Peyer's patch (tissue), 4 donors: ENCODE data around the gene TNFAIP6. TPM values are rescaled to one million over a fixed set of nuclear protein-coding genes. Genes with fewer than 3 reads are reported as not detected.
"Not testable (repeated sequence)": the region's sequence is repeated elsewhere in the genome, so short reads cannot be mapped to it uniquely, and the experiment has no call there.

Experiments
- DNase-seq, 3 donors: peaks; one replicate each; pipeline ENCODE4 v3.0.0-alpha.2; 2017 to 2019
- H3K27ac ChIP-seq, 4 donors: fragments of 200-600 bp; sonication (generic); one replicate each; pipeline ENCODE4 v1.5.1; 2016 to 2019
- H3K27me3 ChIP-seq, 2 donors: fragments of 200-600 bp; sonication (generic); one replicate each; pipeline ENCODE4 v1.5.1; 2019
- H3K36me3 ChIP-seq, 3 donors: fragments of 200-600 bp; sonication (generic); one replicate each; pipeline ENCODE4 v1.5.1; 2016 to 2019
- H3K4me1 ChIP-seq, 4 donors: fragments of 200-600 bp; sonication (generic); one replicate each; pipeline ENCODE4 v1.5.1; 2016 to 2019
- H3K4me3 ChIP-seq, 4 donors: fragments of 200-600 bp; sonication (generic); 1 replicate in 3 of 4; 2 replicates in 1 of 4; pipeline ENCODE4 v1.5.1; 2016 to 2019; ENCODE audit warnings: mild to moderate bottlenecking in 1 of 4
- H3K9me3 ChIP-seq, 4 donors: fragments of 200-600 bp; sonication (generic); one replicate each; pipeline ENCODE4 v1.5.1; 2016 to 2019; ENCODE audit warnings: mild to moderate bottlenecking in 1 of 4
- CTCF ChIP-seq, 6 experiments: fragments of 450-650 bp in 4 of 6; fragments of 200-600 bp in 2 of 6; sonication (generic) in 1 of 6; IDR thresholded peaks; one replicate each; pipeline ENCODE4 v1.5.1; 2017 to 2019; ENCODE audit warnings: antibody characterized with exemption in 6 of 6, mild to moderate bottlenecking in 3 of 6, moderate library complexity in 1 of 6
- POLR2A ChIP-seq, 2 donors: fragments of 450-650 bp; IDR thresholded peaks; one replicate each; pipeline ENCODE4 v1.5.1; 2017; ENCODE audit warnings: antibody characterized with exemption in 2 of 2, mild to moderate bottlenecking in 2 of 2, moderate library complexity in 2 of 2
- total RNA-seq, 4 donors: library from RNA; depleted of rRNA; stranded (reverse); fragments of >200 nt; gene quantifications; one replicate each; pipeline ENCODE4 v1.1.0, GENCODE V29; 2016

The TNFAIP6 gene
- total RNA-seq, 4 donors from 2014 or later: 1.1 TPM; not detected in 3

- H3K9me3 ChIP-seq: no peaks in the 10 kb centered on the region
- TF ChIP-seq POLR2A (IDR thresholded peaks at IDR 0.05) (no peak), CTCF (IDR thresholded peaks at IDR 0.05) (no peak)
- no peak overlapping the region for H3K4me3 ChIP-seq
- no peak overlapping the region for H3K27ac ChIP-seq
- H3K27me3 ChIP-seq: no peaks in the 10 kb centered on the region
- no peaks in the 10 kb centered on the region for H3K36me3 ChIP-seq
- DNase-seq: no peak
- no peaks in the 10 kb centered on the region for H3K4me1 ChIP-seq
These were observed 19.3 kb upstream of the TNFAIP6 start for GRCh38 chr2:151338115-151338514.

GRCh38 chr2:151343073-151343472 lies 14.3 kb upstream of the TNFAIP6 start:
- H3K36me3 ChIP-seq: no peaks in the 10 kb centered on the region
- no peak for TF ChIP-seq POLR2A (IDR thresholded peaks at IDR 0.05)
- no peak for TF ChIP-seq CTCF (IDR thresholded peaks at IDR 0.05)
- no peaks in the 10 kb centered on the region for H3K27me3 ChIP-seq
- DNase-seq: no peak
- H3K9me3 ChIP-seq: no peaks in the 10 kb centered on the region
- H3K4me3 ChIP-seq: no peak overlapping the region
- H3K4me1 ChIP-seq: no peaks in the 10 kb centered on the region
- no peak overlapping the region for H3K27ac ChIP-seq

GRCh38 chr2:151344191-151344590 lies 13.2 kb upstream of the TNFAIP6 start:
- H3K4me1 ChIP-seq, DNase-seq: not testable (repeated sequence)

GRCh38 chr2:151344906-151345305 lies 12.5 kb upstream of the TNFAIP6 start:
- H3K9me3 ChIP-seq: no peaks in the 10 kb centered on the region
- DNase-seq: no peak
- no peaks in the 10 kb centered on the region for H3K36me3 ChIP-seq
- no peak overlapping the region for H3K4me3 ChIP-seq
- no peaks in the 10 kb centered on the region for H3K27me3 ChIP-seq
- no peaks in the 10 kb centered on the region for H3K4me1 ChIP-seq
- H3K27ac ChIP-seq: no peak overlapping the region
- TF ChIP-seq CTCF (IDR thresholded peaks at IDR 0.05) (no peak), POLR2A (IDR thresholded peaks at IDR 0.05) (no peak)

More at GRCh38 chr2:151344191-151344590, 13.2 kb upstream of the TNFAIP6 start:
- not testable (repeated sequence) for H3K36me3 ChIP-seq, H3K4me3 ChIP-seq, H3K27me3 ChIP-seq, H3K27ac ChIP-seq, H3K9me3 ChIP-seq

- H3K27ac ChIP-seq: no peak overlapping the region
- TF ChIP-seq CTCF (IDR thresholded peaks at IDR 0.05) (no peak), POLR2A (IDR thresholded peaks at IDR 0.05) (no peak)
- no peaks in the 10 kb centered on the region for H3K4me1 ChIP-seq
- no peak overlapping the region for H3K4me3 ChIP-seq
- H3K36me3 ChIP-seq: no peaks in the 10 kb centered on the region
- no peaks in the 10 kb centered on the region for H3K9me3 ChIP-seq
- no peaks in the 10 kb centered on the region for H3K27me3 ChIP-seq
- DNase-seq: no peak
These were observed 10.1 kb upstream of the TNFAIP6 start for GRCh38 chr2:151347294-151347693.

- no peaks in the 10 kb centered on the region for H3K36me3 ChIP-seq
- no peak for DNase-seq
- H3K27me3 ChIP-seq: no peaks in the 10 kb centered on the region
- H3K4me1 ChIP-seq: no peaks in the 10 kb centered on the region
- no peak overlapping the region for H3K27ac ChIP-seq
- H3K4me3 ChIP-seq: no peak overlapping the region
- TF ChIP-seq CTCF (IDR thresholded peaks at IDR 0.05) (no peak), POLR2A (IDR thresholded peaks at IDR 0.05) (no peak)
- no peaks in the 10 kb centered on the region for H3K9me3 ChIP-seq
These were observed 9.5 kb upstream of the TNFAIP6 start for GRCh38 chr2:151347906-151348305.
